HepG2 (cell line): ENCODE data around the gene SEMA3B. TPM values are rescaled to one million over a fixed set of nuclear protein-coding genes. Genes with fewer than 3 reads are reported as not detected.

Experiments used
- DPF2 ChIP-seq: sonication (generic); formaldehyde crosslinking; IDR thresholded peaks from 2 replicates; pipeline ENCODE4 v1.4.0; 2020; ENCODE audit warnings: mild to moderate bottlenecking, low read depth, missing genetic modification reagents, borderline replicate concordance
- HMG20A ChIP-seq: IDR thresholded peaks from 2 replicates; pipeline ENCODE4 v1.6.1; 2016; ENCODE audit warnings: borderline replicate concordance
- HNF4A ChIP-seq: sonication (generic); formaldehyde crosslinking; IDR thresholded peaks from 2 replicates; pipeline ENCODE4 v1.4.0; 2020; ENCODE audit warnings: missing genetic modification reagents
- IRF2 ChIP-seq: IDR thresholded peaks from 2 replicates; pipeline ENCODE4 v1.6.1; 2018; ENCODE audit warnings: missing genetic modification reagents, missing compliant biosample characterization
- LCORL ChIP-seq, 2 experiments: fragments of 450-650 bp in 1 of 2; sonication (generic) in 1 of 2; formaldehyde crosslinking in 1 of 2; IDR thresholded peaks; 2 replicates each; pipeline versions ENCODE4 v1.5.0 to v1.6.1; 2017 to 2020; ENCODE audit warnings: antibody characterized with exemption in 1 of 2, missing genetic modification reagents in 1 of 2
- NAIF1 ChIP-seq: sonication (generic); formaldehyde crosslinking; IDR thresholded peaks from 2 replicates; pipeline ENCODE4 v1.5.0; 2020; ENCODE audit warnings: mild to moderate bottlenecking, missing genetic modification reagents, borderline replicate concordance
- NR2F1 ChIP-seq, 2 experiments: fragments of 450-650 bp in 1 of 2; formaldehyde crosslinking in 1 of 2; IDR thresholded peaks; 2 replicates each; pipeline versions ENCODE4 v1.5.0 to v1.6.1; 2016 to 2020; ENCODE audit warnings: mild to moderate bottlenecking in 1 of 2, missing compliant biosample characterization in 1 of 2, missing genetic modification reagents in 1 of 2, moderate library complexity in 1 of 2
- PHF8 ChIP-seq: sonication (generic); formaldehyde crosslinking; IDR thresholded peaks from 2 replicates; pipeline ENCODE4 v1.5.0; 2020; ENCODE audit warnings: missing genetic modification reagents
- POGZ ChIP-seq: sonication (generic); formaldehyde crosslinking; IDR thresholded peaks from 2 replicates; pipeline ENCODE4 v1.4.0; 2020; ENCODE audit warnings: mild to moderate bottlenecking, missing genetic modification reagents
- SETDB1 ChIP-seq: sonication (generic); formaldehyde crosslinking; IDR thresholded peaks from 2 replicates; pipeline ENCODE4 v1.5.1; 2020; ENCODE audit warnings: missing genetic modification reagents, mild to moderate bottlenecking, borderline replicate concordance
- STAG1 ChIP-seq: sonication (generic); formaldehyde crosslinking; IDR thresholded peaks from 2 replicates; pipeline ENCODE4 v1.4.0; 2020; ENCODE audit warnings: missing genetic modification reagents
- THAP11 ChIP-seq: IDR thresholded peaks from 2 replicates; pipeline ENCODE4 v1.6.1; 2016; ENCODE audit warnings: missing biosample characterization, missing genetic modification reagents
- XRCC5 ChIP-seq: fragments of 200-400 bp; formaldehyde crosslinking; optimal IDR thresholded peaks from 2 replicates; pipeline ENCODE3; 2017; ENCODE audit warnings: mild to moderate bottlenecking, low read length
- YEATS4 ChIP-seq: sonication (generic); formaldehyde crosslinking; IDR thresholded peaks from 2 replicates; pipeline ENCODE4 v1.4.0; 2020; ENCODE audit warnings: missing genetic modification reagents, borderline replicate concordance
- ZNF235 ChIP-seq: sonication (generic); formaldehyde crosslinking; IDR thresholded peaks from 2 replicates; pipeline ENCODE4 v1.8.1; 2023; ENCODE audit warnings: mild to moderate bottlenecking, missing genetic modification reagents, borderline replicate concordance
- ZNF335 ChIP-seq: sonication (generic); formaldehyde crosslinking; IDR thresholded peaks from 2 replicates; pipeline ENCODE4 v1.4.0; 2020; ENCODE audit warnings: missing genetic modification reagents
- ZNF501 ChIP-seq: sonication (generic); formaldehyde crosslinking; IDR thresholded peaks from 2 replicates; pipeline ENCODE4 v1.5.1; 2020; ENCODE audit warnings: mild to moderate bottlenecking, moderate library complexity, missing genetic modification reagents
- ZNF569 ChIP-seq: sonication (generic); formaldehyde crosslinking; IDR thresholded peaks from 2 replicates; pipeline ENCODE4 v1.5.0; 2020; ENCODE audit warnings: mild to moderate bottlenecking, missing genetic modification reagents, moderate library complexity, borderline replicate concordance
- ZSCAN25 ChIP-seq: sonication (generic); formaldehyde crosslinking; IDR thresholded peaks from 2 replicates; pipeline ENCODE4 v1.8.0; 2022; ENCODE audit warnings: mild to moderate bottlenecking, missing genetic modification reagents
- polyA plus RNA-seq, 8 experiments: library from polyadenylated mRNA; depleted of rRNA in 3 of 8; stranded (reverse) in 7 of 8; unstranded in 1 of 8; fragments of >200 nt; fragmentation: Illumina TruSeq in 4 of 8; extraction: Trizol in 4 of 8; gene quantifications; 2 replicates each; pipeline versions ENCODE4 v1.2.1 to v1.2.3, GENCODE V29; 2011 to 2016; ENCODE audit warnings: low read depth in 4 of 8, missing spikeins in 1 of 8, mixed read lengths in 1 of 8; ENCODE audit not compliant: insufficient read depth in 1 of 8
- total RNA-seq, 5 experiments: library from RNA; depleted of rRNA; stranded (reverse); fragments of >200 nt; fragmentation: Illumina TruSeq; extraction: Trizol; gene quantifications; 2 replicates each; pipeline ENCODE4 v1.2.3, GENCODE V29; 2016; ENCODE audit warnings: low read depth in 1 of 5
- TF ChIP-seq, protein P1 (sequence below): sonication (generic); formaldehyde crosslinking; IDR thresholded peaks from 2 replicates; pipeline ENCODE4 v1.4.0; 2020; ENCODE audit warnings: mild to moderate bottlenecking, low read depth, missing genetic modification reagents
- TF ChIP-seq, protein P2 (sequence below), 2 experiments: sonication (generic) in 1 of 2; formaldehyde crosslinking in 1 of 2; IDR thresholded peaks; 2 replicates each; pipeline versions ENCODE4 v1.4.0 to v1.6.1; 2018 to 2020; ENCODE audit warnings: missing genetic modification reagents in 2 of 2, borderline replicate concordance in 1 of 2, low read depth in 1 of 2, mild to moderate bottlenecking in 1 of 2, missing biosample characterization in 1 of 2
- TF ChIP-seq, protein P3 (sequence below): IDR thresholded peaks from 2 replicates; pipeline ENCODE4 v1.6.1; 2016; ENCODE audit warnings: missing genetic modification reagents, missing compliant biosample characterization
- TF ChIP-seq, protein P4 (sequence below): IDR thresholded peaks from 2 replicates; pipeline ENCODE4 v1.6.1; 2016; ENCODE audit warnings: mild to moderate bottlenecking, missing biosample characterization, missing genetic modification reagents
- TF ChIP-seq, protein P5 (sequence below): sonication (generic); formaldehyde crosslinking; IDR thresholded peaks from 2 replicates; pipeline ENCODE4 v1.4.0; 2020; ENCODE audit warnings: missing genetic modification reagents

The SEMA3B gene
- total and polyA plus RNA-seq, 2 of the 13 experiments (the other 11 are each of a cell fraction or from before 2014, with no cell fraction given), result 93.2 to 158 TPM

DNA sequence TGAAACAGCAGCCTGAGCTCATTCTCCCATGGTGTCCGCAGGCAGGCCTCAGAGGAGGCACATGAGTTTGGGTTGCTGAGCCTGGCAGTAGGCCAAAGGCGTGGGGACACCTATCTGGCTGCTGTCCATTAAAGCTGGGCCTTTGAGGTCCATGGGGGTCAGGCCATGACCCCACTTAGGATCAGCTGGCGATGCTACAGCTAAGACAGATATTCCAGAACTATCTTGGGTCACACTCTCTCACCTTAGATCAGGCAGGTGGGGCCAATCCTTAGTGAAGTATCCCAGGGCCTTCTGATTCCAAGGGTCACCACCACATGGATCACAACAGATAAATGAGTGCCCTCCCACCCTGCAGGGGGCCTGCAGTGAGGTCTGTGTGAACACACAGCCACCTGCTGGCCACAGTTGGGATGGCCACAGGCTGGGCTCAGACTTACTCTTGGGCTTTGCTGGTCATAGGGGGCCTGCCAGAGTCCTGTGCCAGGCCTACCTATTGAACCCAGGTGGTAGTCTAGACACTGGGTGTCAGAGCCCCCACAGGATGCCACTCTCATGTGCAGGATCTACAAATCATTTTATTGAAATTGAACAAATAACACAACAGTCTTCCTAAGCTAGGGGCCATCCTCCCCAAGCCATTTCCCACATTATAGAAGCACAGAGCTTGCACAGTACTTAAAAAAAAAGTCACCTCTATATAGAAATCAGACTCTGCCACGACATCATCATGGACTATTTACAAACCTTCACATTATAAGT lies 55.6 kb downstream of the SEMA3B start (continued):
- TF ChIP-seq STAG1, result peak; percentile 95
- TF ChIP-seq, protein P1, sequence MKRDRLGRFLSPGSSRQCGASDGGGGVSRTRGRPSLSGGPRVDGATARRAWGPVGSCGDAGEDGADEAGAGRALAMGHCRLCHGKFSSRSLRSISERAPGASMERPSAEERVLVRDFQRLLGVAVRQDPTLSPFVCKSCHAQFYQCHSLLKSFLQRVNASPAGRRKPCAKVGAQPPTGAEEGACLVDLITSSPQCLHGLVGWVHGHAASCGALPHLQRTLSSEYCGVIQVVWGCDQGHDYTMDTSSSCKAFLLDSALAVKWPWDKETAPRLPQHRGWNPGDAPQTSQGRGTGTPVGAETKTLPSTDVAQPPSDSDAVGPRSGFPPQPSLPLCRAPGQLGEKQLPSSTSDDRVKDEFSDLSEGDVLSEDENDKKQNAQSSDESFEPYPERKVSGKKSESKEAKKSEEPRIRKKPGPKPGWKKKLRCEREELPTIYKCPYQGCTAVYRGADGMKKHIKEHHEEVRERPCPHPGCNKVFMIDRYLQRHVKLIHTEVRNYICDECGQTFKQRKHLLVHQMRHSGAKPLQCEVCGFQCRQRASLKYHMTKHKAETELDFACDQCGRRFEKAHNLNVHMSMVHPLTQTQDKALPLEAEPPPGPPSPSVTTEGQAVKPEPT (CRISPR knock-in tag), result 0 out of 2 replicates have a peak, but pooled peaks have one; percentile 46
- TF ChIP-seq SETDB1, result no peak
- TF ChIP-seq ZNF501 (CRISPR knock-in tag), result peak; percentile 70
- TF ChIP-seq ZNF569, result no peak
- TF ChIP-seq PHF8, result peak; percentile 33; the same call in 1 of the 2 replicates
- peak; percentile 68; the same call in 1 of the 2 replicates for TF ChIP-seq IRF2 (CRISPR knock-in tag)
- TF ChIP-seq ZSCAN25 (CRISPR knock-in tag), result 0 out of 2 replicates have a peak, but pooled peaks have one; percentile 24
- 0 out of 2 replicates have a peak, but pooled peaks have one; percentile 24 for TF ChIP-seq ZNF335 (CRISPR knock-in tag)
- peak; percentile 80 for TF ChIP-seq HNF4A (CRISPR knock-in tag)
- TF ChIP-seq, protein P2, sequence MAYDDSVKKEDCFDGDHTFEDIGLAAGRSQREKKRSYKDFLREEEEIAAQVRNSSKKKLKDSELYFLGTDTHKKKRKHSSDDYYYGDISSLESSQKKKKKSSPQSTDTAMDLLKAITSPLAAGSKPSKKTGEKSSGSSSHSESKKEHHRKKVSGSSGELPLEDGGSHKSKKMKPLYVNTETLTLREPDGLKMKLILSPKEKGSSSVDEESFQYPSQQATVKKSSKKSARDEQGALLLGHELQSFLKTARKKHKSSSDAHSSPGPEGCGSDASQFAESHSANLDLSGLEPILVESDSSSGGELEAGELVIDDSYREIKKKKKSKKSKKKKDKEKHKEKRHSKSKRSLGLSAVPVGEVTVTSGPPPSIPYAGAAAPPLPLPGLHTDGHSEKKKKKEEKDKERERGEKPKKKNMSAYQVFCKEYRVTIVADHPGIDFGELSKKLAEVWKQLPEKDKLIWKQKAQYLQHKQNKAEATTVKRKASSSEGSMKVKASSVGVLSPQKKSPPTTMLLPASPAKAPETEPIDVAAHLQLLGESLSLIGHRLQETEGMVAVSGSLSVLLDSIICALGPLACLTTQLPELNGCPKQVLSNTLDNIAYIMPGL (CRISPR knock-in tag; IDR thresholded peaks at IDR 0.05; ENCODE audit: borderline replicate concordance in 1 of 2, low read depth in 1 of 2), result peak; percentile 29 to 65; a peak in 3 of 4 replicates
- TF ChIP-seq NAIF1, result no peak
- TF ChIP-seq, protein P3, sequence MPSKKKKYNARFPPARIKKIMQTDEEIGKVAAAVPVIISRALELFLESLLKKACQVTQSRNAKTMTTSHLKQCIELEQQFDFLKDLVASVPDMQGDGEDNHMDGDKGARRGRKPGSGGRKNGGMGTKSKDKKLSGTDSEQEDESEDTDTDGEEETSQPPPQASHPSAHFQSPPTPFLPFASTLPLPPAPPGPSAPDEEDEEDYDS (CRISPR knock-in tag), result peak; percentile 18; the same call in 1 of the 2 replicates
- peak; percentile 77 for TF ChIP-seq THAP11 (CRISPR knock-in tag)
- 0 out of 2 replicates have a peak, but pooled peaks have one; percentile 34 for TF ChIP-seq ZNF235 (CRISPR knock-in tag)
- TF ChIP-seq NR2F1 (CRISPR knock-in tag; IDR thresholded peaks at IDR 0.05), result peak in 1 of 2 experiments; percentile 65; a peak in 2 of 4 replicates
- TF ChIP-seq HMG20A, result no peak
- 0 out of 2 replicates have a peak, but pooled peaks have one; percentile 35 for TF ChIP-seq POGZ
- TF ChIP-seq YEATS4, result no peak
- peak; percentile 88 for TF ChIP-seq XRCC5
- TF ChIP-seq LCORL (IDR thresholded peaks at IDR 0.05), result no peak
- TF ChIP-seq LCORL (CRISPR knock-in tag; IDR thresholded peaks at IDR 0.05), result peak; percentile 43; the same call in 1 of the 2 replicates
- peak; percentile 60; the same call in 1 of the 2 replicates for TF ChIP-seq DPF2
- TF ChIP-seq, protein P4, sequence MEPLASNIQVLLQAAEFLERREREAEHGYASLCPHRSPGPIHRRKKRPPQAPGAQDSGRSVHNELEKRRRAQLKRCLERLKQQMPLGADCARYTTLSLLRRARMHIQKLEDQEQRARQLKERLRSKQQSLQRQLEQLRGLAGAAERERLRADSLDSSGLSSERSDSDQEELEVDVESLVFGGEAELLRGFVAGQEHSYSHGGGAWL, result peak; percentile 44; the same call in 1 of the 2 replicates
- TF ChIP-seq, protein P5, sequence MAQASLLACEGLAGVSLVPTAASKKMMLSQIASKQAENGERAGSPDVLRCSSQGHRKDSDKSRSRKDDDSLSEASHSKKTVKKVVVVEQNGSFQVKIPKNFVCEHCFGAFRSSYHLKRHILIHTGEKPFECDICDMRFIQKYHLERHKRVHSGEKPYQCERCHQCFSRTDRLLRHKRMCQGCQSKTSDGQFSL, result peak; percentile 84; the same call in 1 of the 2 replicates
